ENCODE data around the gene SNRPD3.

Gene SNRPD3

GRCh38 chr22:24536089-24536488 lies 19.7 kb upstream of the SNRPD3 start:
- DNase-seq (ENCODE audit: low spot score) = no peak
- TF ChIP-seq CTCF (IDR thresholded peaks at IDR 0.05; ENCODE audit: extremely low read depth, missing control alignments) = no peak

- TF ChIP-seq CTCF (IDR thresholded peaks at IDR 0.05; ENCODE audit: extremely low read depth, missing control alignments) = no peak
- no peak for DNase-seq (ENCODE audit: low spot score)
Observed at GRCh38 chr22:24540470-24540869, 15.3 kb upstream of the SNRPD3 start.

GRCh38 chr22:24541681-24542515 lies 13.9 kb upstream of the SNRPD3 start:
- no peak for TF ChIP-seq CTCF (IDR thresholded peaks at IDR 0.05; ENCODE audit: extremely low read depth, missing control alignments)

GRCh38 chr22:24542641-24543040 lies 13.2 kb upstream of the SNRPD3 start:
- no peak for TF ChIP-seq CTCF (IDR thresholded peaks at IDR 0.05; ENCODE audit: extremely low read depth, missing control alignments)
- DNase-seq (ENCODE audit: low spot score) = no peak

More at GRCh38 chr22:24541681-24542515, 13.9 kb upstream of the SNRPD3 start:
- no peak for DNase-seq (ENCODE audit: low spot score)

GRCh38 chr22:24543185-24543601 lies 12.6 kb upstream of the SNRPD3 start:
- no peak for TF ChIP-seq CTCF (IDR thresholded peaks at IDR 0.05; ENCODE audit: extremely low read depth, missing control alignments)
- DNase-seq (ENCODE audit: low spot score) = no peak

GRCh38 chr22:24543679-24544243 lies 12.0 kb upstream of the SNRPD3 start:
- TF ChIP-seq CTCF (IDR thresholded peaks at IDR 0.05; ENCODE audit: extremely low read depth, missing control alignments) = no peak

GRCh38 chr22:24548812-24549211 lies 7.0 kb upstream of the SNRPD3 start:
- DNase-seq (ENCODE audit: low spot score) = no peak
- TF ChIP-seq CTCF (IDR thresholded peaks at IDR 0.05; ENCODE audit: extremely low read depth, missing control alignments) = no peak

More at GRCh38 chr22:24543679-24544243, 12.0 kb upstream of the SNRPD3 start:
- DNase-seq (ENCODE audit: low spot score) = no peak

Data from GM20000 (cell line).